Prostate gland (tissue), 2 donors: ENCODE data around the gene TUBB1.
A peak's percentile ranks its signal among the peaks of the same experiment; 100 is the strongest.

Experiments used
- CTCF ChIP-seq, 4 experiments: fragments of 200-600 bp in 2 of 4; fragments of 450-650 bp in 2 of 4; sonication (generic) in 2 of 4; IDR thresholded peaks; 1 replicate in 3 of 4; 2 replicates in 1 of 4; pipeline ENCODE4 v1.5.1; 2016 to 2019; ENCODE audit warnings: antibody characterized with exemption in 4 of 4, mild to moderate bottlenecking in 2 of 4, moderate library complexity in 2 of 4
- POLR2A ChIP-seq: fragments of 450-650 bp; IDR thresholded peaks from one replicate; pipeline ENCODE4 v1.6.1; 2016; ENCODE audit warnings: antibody characterized with exemption, mild to moderate bottlenecking
- POLR2AphosphoS5 ChIP-seq: sonication (generic); formaldehyde crosslinking; IDR thresholded peaks from one replicate; pipeline ENCODE4 v1.6.1; 2017; ENCODE audit warnings: antibody characterized with exemption

- TF ChIP-seq CTCF (IDR thresholded peaks at IDR 0.05): peak in 1 of 4 experiments; percentile 3
- no peak for TF ChIP-seq POLR2A
- no peak for TF ChIP-seq POLR2AphosphoS5
Observed at GRCh38 chr20:59032713-59033059, 13.5 kb downstream of the TUBB1 start.
